ENCODE measurements around the gene C15orf39. TPM values are rescaled to one million over a fixed set of nuclear protein-coding genes. Genes with fewer than 3 reads are reported as not detected.

The C15orf39 gene
- total RNA-seq: 3.8 and 4.8 TPM in 2 replicates

DNA sequence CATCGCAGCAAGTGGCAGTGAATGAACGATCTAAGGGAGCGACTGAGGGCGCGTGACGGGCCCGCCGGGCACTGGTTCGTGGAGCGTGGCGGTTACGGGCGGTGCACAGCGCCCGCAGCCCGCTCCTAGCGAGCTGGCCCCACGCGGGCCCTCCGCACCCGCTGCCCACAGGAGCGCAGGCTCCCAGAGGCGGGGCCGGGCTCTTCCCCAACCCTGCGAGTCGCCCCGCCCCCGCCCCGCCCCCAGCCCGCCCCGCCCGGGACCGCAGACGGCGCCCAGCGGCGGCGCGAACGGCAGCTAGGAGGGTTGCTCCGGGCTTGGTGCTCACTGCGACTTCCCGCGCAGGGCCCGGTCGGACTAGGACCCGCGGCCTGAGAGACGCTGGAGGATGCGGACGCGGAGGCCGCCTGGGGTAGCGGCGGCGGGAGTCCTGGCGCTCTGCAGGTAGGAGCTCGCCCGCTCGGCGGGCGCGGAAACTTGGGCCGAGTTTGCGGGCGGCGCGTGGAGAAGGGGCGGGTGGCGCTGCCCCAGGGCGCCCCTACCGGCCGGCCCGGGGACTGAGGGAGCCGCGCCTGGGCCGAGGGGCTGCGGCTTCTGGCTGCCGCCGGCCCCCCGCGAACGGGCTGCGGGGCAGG lies at the start of gene C15orf39:
TSS of gene C15orf39 (plus strand) at position 267 of the 635 bp plus-strand sequence. CDS start 4,167 bp downstream, outside the sequence.

DNA sequence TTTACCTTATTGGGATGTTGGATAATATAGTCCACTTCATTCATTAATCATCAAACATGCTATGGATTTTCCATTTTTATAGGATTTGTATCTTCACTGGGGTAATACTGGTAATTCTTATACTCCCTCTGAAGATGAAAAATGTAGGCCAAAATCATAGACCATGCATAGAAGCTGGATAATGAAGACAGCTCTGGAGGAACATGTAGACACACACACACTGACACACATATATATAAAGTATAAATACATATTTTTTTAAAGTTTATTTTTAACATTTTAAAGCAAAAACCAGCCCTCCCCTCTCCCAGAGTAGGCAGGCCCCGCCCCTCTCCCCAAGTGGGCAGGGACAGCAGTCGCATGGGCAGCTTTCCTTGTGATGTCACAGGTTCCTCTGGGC lies 56.4 kb downstream of the C15orf39 start, which contains the start of gene GOLGA6C:
TSS of gene GOLGA6C (plus strand) at position 301 of the 400 bp plus-strand sequence. CDS start 265 bp downstream, outside the sequence.

Other genes starting within 250 kb of the C15orf39 start
- 2.0 and 6.3 TPM in 2 replicates for gene RPP25, start 245.1 kb upstream of the C15orf39 start, total RNA-seq
- 0.15 and 2.2 TPM in 2 replicates for gene SCAMP5, start 206.3 kb upstream of the C15orf39 start, total RNA-seq
- 9.2 and 10.3 TPM in 2 replicates for gene PPCDC, start 178.3 kb upstream of the C15orf39 start, total RNA-seq
- 0.15 TPM in 1 of 2 replicates, not detected in the other for gene GOLGA6C, start 56.5 kb downstream of the C15orf39 start, total RNA-seq
- gene GOLGA6D, start 81.0 kb downstream of the C15orf39 start, total RNA-seq: 0.17 TPM in 1 of 2 replicates, not detected in the other
- gene COMMD4, start 134.2 kb downstream of the C15orf39 start, total RNA-seq: 67.8 and 141 TPM in 2 replicates
- 9.6 and 12.9 TPM in 2 replicates for gene NEIL1, start 145.2 kb downstream of the C15orf39 start, total RNA-seq
- gene MAN2C1, start 166.7 kb downstream of the C15orf39 start, total RNA-seq: 156 and 175 TPM in 2 replicates
- 24.6 and 37.5 TPM in 2 replicates for gene SIN3A, start 249.8 kb downstream of the C15orf39 start, total RNA-seq